Measurements from ENCODE around the gene OFD1. TPM values are rescaled to one million over a fixed set of nuclear protein-coding genes. Genes with fewer than 3 reads are reported as not detected.

OFD1 gene
- total and polyA plus RNA-seq, 12 donors, result 7.6 to 51.5 (median 9.2) TPM

DNA sequence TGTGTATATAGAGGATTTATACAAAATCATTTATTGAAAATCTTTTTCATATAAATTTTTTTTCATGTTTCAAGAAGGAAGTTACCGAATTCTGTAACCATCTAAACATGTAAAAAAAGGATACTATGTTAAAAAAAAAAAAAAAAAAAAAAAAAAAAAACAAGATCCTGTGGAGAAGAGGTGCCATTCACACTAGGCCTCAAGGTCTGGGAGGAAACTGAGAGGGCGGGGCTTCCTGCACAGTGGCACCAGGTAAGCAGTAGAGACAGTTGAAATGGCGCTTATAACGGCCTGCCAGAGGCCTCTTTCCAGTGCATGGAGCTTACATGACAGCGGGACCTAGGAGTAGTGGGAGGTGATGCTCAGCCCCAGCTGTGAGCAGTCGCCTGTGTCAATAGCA, 17.6 kb upstream of the OFD1 start:
- Histone ChIP-seq H3K36me3 (peaks cover 0 to 71% (median 0%) of the 10 kb centered on the region in 9 donors), H3K4me1 (peaks cover 0 to 17% (median 0%) of the 10 kb centered on the region in 9 donors), H3K27ac (peak overlapping the region in 1 of 10 donors; percentile 40), H3K4me3 (no peak overlapping the region), H3K9me3 (no peaks in the 10 kb centered on the region), H3K27me3 (peaks cover 0 to 4% (median 0%) of the 10 kb centered on the region in 7 donors)
- intact Hi-C loops (cut with DNase I), result no loop called here
- no peak for TF ChIP-seq CTCF (IDR thresholded peaks at IDR 0.05)
- no peak for DNase-seq
- no peak for ATAC-seq
- 94 to 96% methylated on average over 6 of the region's 6 CpGs for WGBS, 2 donors

GRCh38 chrX:13717700-13718472, 16.7 kb upstream of the OFD1 start:
- Histone ChIP-seq H3K4me1 (peaks cover 0 to 22% (median 0%) of the 10 kb centered on the region in 9 donors), H3K9me3 (no peaks in the 10 kb centered on the region), H3K36me3 (peaks cover 0 to 62% (median 0%) of the 10 kb centered on the region in 9 donors), H3K4me3 (no peak overlapping the region), H3K27ac (peak overlapping the region in 5 of 10 donors; percentile 1 to 52 (median 40)), H3K27me3 (peaks cover 0 to 4% (median 0%) of the 10 kb centered on the region in 7 donors)
- intact Hi-C loops (cut with DNase I), result no loop called here
- no peak for TF ChIP-seq CTCF (IDR thresholded peaks at IDR 0.05)
- DNase-seq (peak in 1 of 2 donors; percentile 8), ATAC-seq (peak in 7 of 8 donors; percentile 22 to 76 (median 69))
- 52 to 58% methylated on average over 7 of the region's 7 CpGs for WGBS, 2 donors

DNA sequence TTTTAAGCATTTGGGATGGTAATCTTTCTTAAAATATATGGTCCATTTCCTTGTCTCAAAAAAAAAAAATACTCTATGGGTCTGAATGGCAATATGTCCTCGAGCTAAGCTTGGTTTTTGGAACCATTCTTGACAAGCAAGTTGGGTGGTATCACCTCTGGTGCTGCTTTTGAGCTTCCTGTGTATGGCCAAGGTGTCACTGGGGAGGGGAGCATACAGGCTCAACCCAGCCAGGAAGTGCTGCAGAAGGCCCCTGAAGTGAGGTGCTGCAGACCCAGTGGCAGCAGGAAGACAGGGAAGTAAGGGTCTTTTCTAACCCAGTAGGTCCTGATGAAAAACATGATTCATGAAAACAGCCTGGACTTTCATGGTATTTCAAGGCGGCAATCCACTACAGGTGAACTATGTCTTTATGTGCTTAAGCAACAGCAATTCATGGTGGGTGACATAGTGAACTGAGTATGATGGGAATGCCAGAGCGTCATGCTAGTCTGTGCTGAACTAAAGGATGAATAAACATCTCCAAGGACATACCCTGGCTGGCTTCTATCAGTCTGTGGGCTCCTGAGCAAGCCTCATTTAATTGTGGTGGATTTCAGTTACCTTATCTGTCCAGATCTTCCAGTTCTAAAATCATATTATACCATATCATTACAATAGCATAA, 15.2 kb upstream of the OFD1 start:
- H3K4me3 ChIP-seq, result no peak overlapping the region
- WGBS, 2 donors, result 90 to 91% methylated on average over 3 of the region's 3 CpGs
- no peaks in the 10 kb centered on the region for H3K9me3 ChIP-seq
- TF ChIP-seq CTCF (IDR thresholded peaks at IDR 0.05), result no peak
- peaks cover 0 to 22% (median 0%) of the 10 kb centered on the region in 9 donors for H3K4me1 ChIP-seq
- H3K27ac ChIP-seq, result peak overlapping the region in 3 of 10 donors; percentile 6 to 51 (median 25)
- H3K36me3 ChIP-seq, result peaks cover 0 to 48% (median 0%) of the 10 kb centered on the region in 9 donors
- no peak for DNase-seq
- intact Hi-C loops (cut with DNase I), result no loop called here
- peak in 1 of 8 donors; percentile 35 for ATAC-seq
- peaks cover 0 to 4% (median 0%) of the 10 kb centered on the region in 7 donors for H3K27me3 ChIP-seq

- no peak overlapping the region for H3K4me3 ChIP-seq
- WGBS, 2 donors, result 69 to 76% methylated on average over 4 of the region's 4 CpGs
- peaks cover 0 to 22% (median 0%) of the 10 kb centered on the region in 9 donors for H3K4me1 ChIP-seq
- H3K27me3 ChIP-seq, result peaks cover 0 to 4% (median 0%) of the 10 kb centered on the region in 7 donors
- H3K27ac ChIP-seq, result no peak overlapping the region
- DNase-seq (no peak), ATAC-seq (no peak)
- intact Hi-C loops (cut with DNase I), result no loop called here
- H3K9me3 ChIP-seq, result no peaks in the 10 kb centered on the region
- no peak for TF ChIP-seq CTCF (IDR thresholded peaks at IDR 0.05)
- H3K36me3 ChIP-seq, result peaks cover 0 to 28% (median 0%) of the 10 kb centered on the region in 9 donors
Observed at GRCh38 chrX:13721371-13721770, 13.2 kb upstream of the OFD1 start.
